Stomach (tissue), 9 donors: Measurements from ENCODE around the gene ACOT13. TPM values are rescaled to one million over a fixed set of nuclear protein-coding genes. Genes with fewer than 3 reads are reported as not detected.
A peak's percentile ranks its signal among the peaks of the same experiment; 100 is the strongest.
"Not testable (repeated sequence)": the region's sequence is repeated elsewhere in the genome, so short reads cannot be mapped to it uniquely, and the experiment has no call there.

Experiments
- DNase-seq, 2 donors: peaks; one replicate each; pipeline versions ENCODE4 v3.0.0 to v3.0.0-alpha.2; 2013 to 2019
- H3K27ac ChIP-seq, 5 donors: fragments of 200-600 bp in 4 of 5; sonication (generic) in 4 of 5; one replicate each; pipeline ENCODE4 v1.5.1; 2013 to 2019; ENCODE audit warnings: mild to moderate bottlenecking in 1 of 5, moderate library complexity in 1 of 5
- H3K27me3 ChIP-seq, 3 donors: fragments of 200-600 bp; sonication (generic); one replicate each; pipeline ENCODE4 v1.5.1; 2017 to 2019; ENCODE audit warnings: mixed run types in 1 of 3
- H3K36me3 ChIP-seq, 4 donors: fragments of 200-600 bp; sonication (generic); 1 replicate in 3 of 4; 2 replicates in 1 of 4; pipeline ENCODE4 v1.5.1; 2016 to 2019
- H3K4me1 ChIP-seq, 4 donors: fragments of 200-600 bp; sonication (generic); one replicate each; pipeline ENCODE4 v1.5.1; 2016 to 2019
- H3K4me3 ChIP-seq, 4 donors: fragments of 200-600 bp; sonication (generic) in 3 of 4; one replicate each; pipeline ENCODE4 v1.5.1; 2016 to 2019; ENCODE audit warnings: mild to moderate bottlenecking in 1 of 4
- H3K9me3 ChIP-seq, 4 donors: fragments of 200-600 bp; sonication (generic); one replicate each; pipeline ENCODE4 v1.5.1; 2016 to 2019
- CTCF ChIP-seq, 7 experiments: fragments of 450-650 bp in 4 of 7; fragments of 200-600 bp in 3 of 7; sonication (generic) in 3 of 7; IDR thresholded peaks; one replicate each; pipeline ENCODE4 v1.5.1; 2016 to 2019; ENCODE audit warnings: antibody characterized with exemption in 7 of 7, control low read depth in 2 of 7, mild to moderate bottlenecking in 1 of 7
- EP300 ChIP-seq: sonication (generic); formaldehyde crosslinking; IDR thresholded peaks from one replicate; pipeline ENCODE4 v1.6.1; 2017; ENCODE audit warnings: antibody characterized with exemption
- POLR2A ChIP-seq, 4 donors: fragments of 450-650 bp; IDR thresholded peaks; one replicate each; pipeline ENCODE4 v1.6.1; 2016; ENCODE audit warnings: antibody characterized with exemption in 4 of 4, control low read depth in 2 of 4, mild to moderate bottlenecking in 1 of 4, moderate library complexity in 1 of 4
- POLR2AphosphoS5 ChIP-seq, 3 donors: sonication (generic); formaldehyde crosslinking; IDR thresholded peaks; one replicate each; pipeline ENCODE4 v1.6.1; 2016; ENCODE audit warnings: antibody characterized with exemption in 3 of 3
- WGBS, 5 donors: extraction: QIAGEN DNeasy Blood & Tissue Kit in 3 of 5; methylation state at CpG; one replicate each; pipeline versions ENCODE4 v1.1.5 to v1.1.7; 2013 to 2018; 5-methylcytosine and 5-hydroxymethylcytosine counted together
- intact Hi-C: fragments of 100-400 bp; cut with DNase I; formaldehyde crosslinking; loops from one replicate; pipeline ENCODE4 v1.15.1; 2023; ENCODE audit warnings: low total_unique reads
- polyA plus RNA-seq, 3 donors: library from polyadenylated mRNA; stranded (reverse); fragments of 200-250 nt; gene quantifications; one replicate each; pipeline ENCODE4 v1.2.3, GENCODE V29; 2013
- total RNA-seq, 5 donors: library from RNA; depleted of rRNA; stranded (reverse); fragments of >200 nt; gene quantifications; one replicate each; pipeline versions ENCODE4 v1.1.0 to v1.2.3, GENCODE V29; 2014 to 2016
- donor health status: healthy with polysubstance abuse.
- donor health status: Bipolar disorder and iron deficiency.
- donor health status: healthy.

Gene ACOT13
- total and polyA plus RNA-seq, 8 donors, result 2.9 to 22.1 (median 9.2) TPM

GRCh38 chr6:24667378-24667803 lies 514 bp downstream of the ACOT13 start:
- Histone ChIP-seq H3K27me3 (no peaks in the 10 kb centered on the region), H3K27ac (peak overlapping the region; percentile 87 to 93 (median 93)), H3K4me3 (peak overlapping the region; percentile 70 to 90 (median 81)), H3K9me3 (peaks cover 0 to 9% (median 0%) of the 10 kb centered on the region in 4 donors), H3K4me1 (peaks cover 9 to 52% (median 38%) of the 10 kb centered on the region in 4 donors), H3K36me3 (peaks cover 0 to 27% (median 22%) of the 10 kb centered on the region in 4 donors)
- 1 to 4% (median 1%) methylated on average over 9 of the region's 9 CpGs for WGBS, 5 donors
- peak in 1 of 2 donors; percentile 63 for DNase-seq
- intact Hi-C loops, result no loop called here
- no peak for TF ChIP-seq POLR2A (IDR thresholded peaks at IDR 0.05)
- no peak for TF ChIP-seq EP300
- TF ChIP-seq CTCF (IDR thresholded peaks at IDR 0.05), result no peak
- TF ChIP-seq POLR2AphosphoS5 (IDR thresholded peaks at IDR 0.05), result no peak

- DNase-seq, H3K27me3 ChIP-seq, intact Hi-C loops: not testable (repeated sequence)
- Histone ChIP-seq H3K27ac (peak overlapping the region in 3 of 5 donors; percentile 92 to 93 (median 93)), H3K4me3 (peak overlapping the region in 3 of 4 donors; percentile 70 to 82 (median 80)), H3K9me3 (peaks cover 0 to 12% (median 0%) of the 10 kb centered on the region in 4 donors), H3K4me1 (peaks cover 9 to 47% (median 35%) of the 10 kb centered on the region in 4 donors), H3K36me3 (peaks cover 0 to 18% (median 13%) of the 10 kb centered on the region in 4 donors)
- 91 to 97% (median 95%) methylated on average over 18 of the region's 18 CpGs for WGBS, 5 donors
Observed at GRCh38 chr6:24668066-24668996, 1.5 kb downstream of the ACOT13 start.

- intact Hi-C loops, result no loop called here
- Histone ChIP-seq H3K27ac (no peak overlapping the region), H3K4me3 (no peak overlapping the region), H3K27me3 (no peaks in the 10 kb centered on the region), H3K36me3 (peaks cover 0 to 12% (median 6%) of the 10 kb centered on the region in 4 donors), H3K4me1 (peaks cover 9 to 41% (median 32%) of the 10 kb centered on the region in 4 donors), H3K9me3 (peaks cover 0 to 13% (median 0%) of the 10 kb centered on the region in 4 donors)
- no peak for TF ChIP-seq POLR2A (IDR thresholded peaks at IDR 0.05)
- TF ChIP-seq EP300, result no peak
- no peak for TF ChIP-seq CTCF (IDR thresholded peaks at IDR 0.05)
- TF ChIP-seq POLR2AphosphoS5 (IDR thresholded peaks at IDR 0.05), result no peak
- WGBS, 5 donors, result 87 to 97% (median 96%) methylated on average over 9 of the region's 9 CpGs
- no peak for DNase-seq
Observed at GRCh38 chr6:24668997-24669361, 2.1 kb downstream of the ACOT13 start.

GRCh38 chr6:24670492-24670891 lies 3.6 kb downstream of the ACOT13 start:
- H3K27me3 ChIP-seq, H3K27ac ChIP-seq, DNase-seq, H3K4me3 ChIP-seq, H3K36me3 ChIP-seq, intact Hi-C loops: not testable (repeated sequence)
- Histone ChIP-seq H3K4me1 (peaks cover 5 to 27% (median 22%) of the 10 kb centered on the region in 4 donors), H3K9me3 (peaks cover 0 to 13% (median 0%) of the 10 kb centered on the region in 4 donors)

- H3K27me3 ChIP-seq, H3K36me3 ChIP-seq, H3K27ac ChIP-seq, DNase-seq, H3K4me3 ChIP-seq, intact Hi-C loops: not testable (repeated sequence)
- Histone ChIP-seq H3K9me3 (peaks cover 0 to 13% (median 0%) of the 10 kb centered on the region in 4 donors), H3K4me1 (peaks cover 0 to 21% (median 16%) of the 10 kb centered on the region in 4 donors)
- WGBS, 5 donors, result 95 to 100% (median 97%) methylated on average over 4 of the region's 4 CpGs
Observed at GRCh38 chr6:24671077-24671476, 4.2 kb downstream of the ACOT13 start.
